Measurements from ENCODE around the gene SPRED2. TPM values are rescaled to one million over a fixed set of nuclear protein-coding genes. Genes with fewer than 3 reads are reported as not detected.

Gene SPRED2
- total RNA-seq, 2 experiments from 2014 or later, result 5.9 to 6.7 TPM

DNA sequence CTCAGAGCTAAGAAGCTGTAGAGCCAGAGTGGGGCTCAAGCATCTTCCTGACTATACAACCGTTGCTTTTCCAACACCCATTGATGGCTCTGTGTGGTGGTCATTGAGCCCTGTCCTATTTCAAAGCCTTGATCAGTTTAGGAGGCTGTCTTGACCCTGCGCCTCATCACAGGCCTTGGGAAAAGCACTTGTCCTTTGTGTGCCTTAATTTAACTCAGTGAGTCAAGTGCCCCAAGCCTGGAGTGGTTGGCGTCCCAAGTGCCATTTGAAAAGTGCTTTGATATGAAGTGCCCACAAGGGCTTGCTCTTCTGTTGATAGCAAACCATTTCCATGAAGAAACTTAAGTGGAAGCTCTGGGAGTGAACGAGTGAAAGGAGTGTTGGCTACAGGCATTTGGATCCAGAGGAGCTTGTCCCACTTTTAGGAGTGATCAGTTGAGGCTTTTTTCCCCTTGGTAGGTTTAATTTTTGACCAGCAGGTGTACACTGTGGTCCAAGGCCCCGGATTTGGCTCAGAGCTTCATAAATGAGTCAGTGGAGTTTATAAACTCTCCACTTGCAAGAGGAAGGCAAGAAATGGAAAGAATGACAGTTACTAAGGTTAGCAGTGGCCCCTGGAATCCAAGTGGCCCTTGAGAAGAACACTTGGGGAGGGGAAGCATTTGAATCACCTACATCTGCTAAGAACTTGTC lies 154.5 kb downstream of the SPRED2 start:
- Mint-ChIP-seq H3K36me3 (ENCODE audit: low read depth) (peaks cover 3% of the 10 kb centered on the region), H3K9me3 (no peaks in the 10 kb centered on the region), H3K27ac (no peak overlapping the region), H3K27me3 (no peaks in the 10 kb centered on the region), H3K4me1 (ENCODE audit: low read depth) (peaks cover 12% of the 10 kb centered on the region), H3K4me3 (no peak overlapping the region)
- ChIA-PET POLR2A (interaction anchor here (1.3 to 2.3 kb wide), 3 partner anchors 8 to 24 kb away, joined by 4 to 6 read pairs (median 4); no protein-coding TSS in a partner anchor), CTCF (interaction anchor here (0.9 to 3.4 kb wide), 4 partner anchors 12 to 105 kb away, joined by 3 to 23 read pairs (median 4); no protein-coding TSS in a partner anchor)
- peak; percentile 45 for ATAC-seq
- TF ChIP-seq, protein P1, sequence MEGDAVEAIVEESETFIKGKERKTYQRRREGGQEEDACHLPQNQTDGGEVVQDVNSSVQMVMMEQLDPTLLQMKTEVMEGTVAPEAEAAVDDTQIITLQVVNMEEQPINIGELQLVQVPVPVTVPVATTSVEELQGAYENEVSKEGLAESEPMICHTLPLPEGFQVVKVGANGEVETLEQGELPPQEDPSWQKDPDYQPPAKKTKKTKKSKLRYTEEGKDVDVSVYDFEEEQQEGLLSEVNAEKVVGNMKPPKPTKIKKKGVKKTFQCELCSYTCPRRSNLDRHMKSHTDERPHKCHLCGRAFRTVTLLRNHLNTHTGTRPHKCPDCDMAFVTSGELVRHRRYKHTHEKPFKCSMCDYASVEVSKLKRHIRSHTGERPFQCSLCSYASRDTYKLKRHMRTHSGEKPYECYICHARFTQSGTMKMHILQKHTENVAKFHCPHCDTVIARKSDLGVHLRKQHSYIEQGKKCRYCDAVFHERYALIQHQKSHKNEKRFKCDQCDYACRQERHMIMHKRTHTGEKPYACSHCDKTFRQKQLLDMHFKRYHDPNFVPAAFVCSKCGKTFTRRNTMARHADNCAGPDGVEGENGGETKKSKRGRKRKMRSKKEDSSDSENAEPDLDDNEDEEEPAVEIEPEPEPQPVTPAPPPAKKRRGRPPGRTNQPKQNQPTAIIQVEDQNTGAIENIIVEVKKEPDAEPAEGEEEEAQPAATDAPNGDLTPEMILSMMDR (IDR thresholded peaks at IDR 0.05), result no peak
- peak; percentile 6 for DNase-seq
- intact Hi-C loops (cut with micrococcal nuclease), result no loop called here

DNA sequence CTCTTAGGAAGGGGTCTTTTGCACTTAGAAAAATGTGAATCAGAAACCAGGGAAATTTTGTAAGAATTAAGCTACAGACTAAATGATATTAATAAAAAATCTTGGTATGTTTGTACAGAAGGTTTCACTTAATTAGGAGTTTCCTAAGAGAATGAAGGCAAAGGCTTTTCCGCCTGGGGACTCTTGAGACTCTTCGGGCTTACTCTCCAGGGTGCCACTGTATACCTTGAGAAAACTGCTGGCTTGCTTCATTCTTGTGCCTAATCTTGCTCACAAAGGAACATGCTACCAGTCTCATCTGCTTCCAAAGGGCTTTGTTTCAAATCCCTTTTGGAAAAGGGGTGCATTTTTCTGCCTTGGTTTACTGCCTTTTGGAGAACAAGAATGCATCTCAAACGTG lies 155.3 kb downstream of the SPRED2 start:
- peaks cover 9% of the 10 kb centered on the region for H3K36me3 Mint-ChIP-seq (ENCODE audit: low read depth)
- intact Hi-C loops (cut with micrococcal nuclease), result no loop called here
- TF ChIP-seq, protein P1 (IDR thresholded peaks at IDR 0.05), result no peak
- CTCF ChIA-PET, result interaction anchor here (1.0 to 3.4 kb wide), 4 partner anchors 11 to 261 kb away, joined by 3 to 23 read pairs (median 3); no protein-coding TSS in a partner anchor
- no peaks in the 10 kb centered on the region for H3K27me3 Mint-ChIP-seq
- POLR2A ChIA-PET, result interaction anchor here (0.6 to 2.3 kb wide), 4 partner anchors 9 to 148 kb away, joined by 3 to 6 read pairs (median 4); no protein-coding TSS in a partner anchor
- H3K4me3 Mint-ChIP-seq, result no peak overlapping the region
- no peak overlapping the region for H3K27ac Mint-ChIP-seq
- DNase-seq, result no peak
- ATAC-seq, result no peak
- H3K9me3 Mint-ChIP-seq, result no peaks in the 10 kb centered on the region
- H3K4me1 Mint-ChIP-seq (ENCODE audit: low read depth), result peaks cover 12% of the 10 kb centered on the region

DNA sequence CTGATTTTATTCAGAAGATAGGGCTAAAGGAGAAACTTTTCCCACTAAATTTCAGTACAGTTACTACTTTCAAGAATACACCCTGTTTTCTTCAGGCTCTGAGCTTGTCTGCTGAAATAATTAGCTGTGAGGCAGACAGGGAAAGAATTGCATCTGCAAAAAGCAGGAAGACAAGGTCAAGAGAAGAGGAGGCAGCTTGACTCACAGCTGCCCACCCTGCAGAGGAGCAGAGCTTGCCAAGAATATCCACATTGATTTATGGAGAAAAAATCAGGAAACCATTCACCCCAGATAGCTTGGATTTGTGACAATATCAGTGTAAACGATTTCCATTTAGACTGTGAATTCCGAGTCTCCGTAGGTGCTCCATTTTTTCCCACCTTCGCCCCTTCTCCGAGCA lies 155.8 kb downstream of the SPRED2 start:
- intact Hi-C loops (cut with micrococcal nuclease), result no loop called here
- TF ChIP-seq, protein P1 (IDR thresholded peaks at IDR 0.05), result no peak
- ChIA-PET CTCF (interaction anchor here (1.0 to 3.4 kb wide), 4 partner anchors 11 to 261 kb away, joined by 3 to 23 read pairs (median 3); no protein-coding TSS in a partner anchor), POLR2A (interaction anchor here (0.6 to 2.3 kb wide), 6 partner anchors 10 to 148 kb away, joined by 3 to 7 read pairs (median 4); no protein-coding TSS in a partner anchor)
- Mint-ChIP-seq H3K36me3 (ENCODE audit: low read depth) (peaks cover 11% of the 10 kb centered on the region), H3K9me3 (no peaks in the 10 kb centered on the region), H3K27ac (no peak overlapping the region), H3K4me3 (no peak overlapping the region), H3K4me1 (ENCODE audit: low read depth) (peaks cover 12% of the 10 kb centered on the region), H3K27me3 (no peaks in the 10 kb centered on the region)
- ATAC-seq, result no peak
- no peak for DNase-seq

DNA sequence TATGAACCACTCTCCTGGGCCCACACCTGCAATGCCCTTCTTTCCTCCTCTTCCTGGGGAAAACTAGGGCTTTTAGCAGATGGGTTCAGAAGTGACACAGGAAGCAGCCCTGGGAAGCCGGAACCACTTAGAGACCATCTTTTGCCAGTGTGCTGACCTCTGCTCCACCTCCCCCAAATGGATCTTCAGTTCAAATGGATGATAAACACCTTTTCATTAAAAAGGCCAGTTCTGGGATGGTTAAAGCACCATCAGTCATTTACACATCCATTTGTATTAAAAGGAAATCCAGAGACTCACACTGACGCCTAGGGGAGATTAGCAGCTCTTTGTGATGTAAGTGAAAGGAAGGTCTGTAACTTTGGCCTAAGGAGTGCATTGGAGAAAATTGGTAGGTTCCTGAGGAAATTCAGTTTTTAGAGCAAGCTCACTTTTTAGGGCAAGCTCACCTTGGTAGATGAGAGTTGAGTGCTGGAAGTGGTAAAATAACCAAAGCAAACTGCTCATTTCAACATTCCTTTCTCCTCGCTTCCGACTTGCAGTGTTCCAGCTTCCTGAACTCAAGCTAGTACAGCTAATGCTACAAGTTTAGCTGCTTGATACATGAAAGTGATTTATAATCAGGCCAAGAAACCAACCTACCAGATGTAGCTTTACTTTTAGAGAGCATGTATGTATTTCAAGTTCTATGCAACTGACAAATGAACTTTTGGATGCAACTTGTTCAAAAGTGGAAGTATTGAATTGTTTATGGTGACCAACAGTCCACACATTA lies 157.1 kb downstream of the SPRED2 start:
- ATAC-seq (no peak), DNase-seq (no peak)
- ChIA-PET CTCF (interaction anchor here (1.1 to 3.4 kb wide), 3 partner anchors 10 to 262 kb away, joined by 3 to 23 read pairs (median 3); no protein-coding TSS in a partner anchor), POLR2A (interaction anchor here (0.7 to 1.5 kb wide), 3 partner anchors 9 to 155 kb away, joined by 3 to 7 read pairs (median 3); no protein-coding TSS in a partner anchor)
- H3K4me3 Mint-ChIP-seq, result no peak overlapping the region
- TF ChIP-seq, protein P1 (IDR thresholded peaks at IDR 0.05), result no peak
- peaks cover 12% of the 10 kb centered on the region for H3K4me1 Mint-ChIP-seq (ENCODE audit: low read depth)
- H3K36me3 Mint-ChIP-seq (ENCODE audit: low read depth), result peaks cover 15% of the 10 kb centered on the region
- no peaks in the 10 kb centered on the region for H3K27me3 Mint-ChIP-seq
- intact Hi-C loops (cut with micrococcal nuclease), result no loop called here
- no peak overlapping the region for H3K27ac Mint-ChIP-seq
- H3K9me3 Mint-ChIP-seq, result no peaks in the 10 kb centered on the region

Measured in activated CD8-positive, alpha-beta T cell treated with anti-CD3 and anti-CD28 coated beads for 36 hours (primary cell).